BE2C (cell line): ENCODE results near the gene CYP2S1.
"Not testable (repeated sequence)": the region's sequence is repeated elsewhere in the genome, so short reads cannot be mapped to it uniquely, and the experiment has no call there.

ENCODE experiments used
- DNase-seq: peaks from one replicate; pipeline ENCODE4 v3.0.0-alpha.2; 2020
- H3K27me3 ChIP-seq: fragments of 250-450 bp; sonication (Bioruptor Pico); 2 replicates; pipeline ENCODE4 v1.5.1; 2020; ENCODE audit warnings: mild to moderate bottlenecking
- H3K36me3 ChIP-seq: fragments of 250-450 bp; sonication (Bioruptor Pico); 2 replicates; pipeline ENCODE4 v1.5.1; 2020; ENCODE audit warnings: mild to moderate bottlenecking
- H3K4me1 ChIP-seq: fragments of 250-450 bp; sonication (Bioruptor Pico); 2 replicates; pipeline ENCODE4 v1.5.1; 2020
- H3K4me3 ChIP-seq: 2 replicates; pipeline ENCODE4 v1.5.1; 2011; ENCODE audit warnings: low read depth, low read length
- H3K9me3 ChIP-seq: fragments of 250-450 bp; sonication (Bioruptor Pico); 2 replicates; pipeline ENCODE4 v1.5.1; 2020
- CTCF ChIP-seq: IDR thresholded peaks from 2 replicates; pipeline ENCODE4 v1.5.1; 2012; ENCODE audit warnings: mild to moderate bottlenecking, low read depth, low read length

The CYP2S1 gene

GRCh38 chr19:41228486-41228885 lies 35.5 kb downstream of the CYP2S1 start:
- no peaks in the 10 kb centered on the region for H3K27me3 ChIP-seq
- no peak for TF ChIP-seq CTCF
- no peaks in the 10 kb centered on the region for H3K36me3 ChIP-seq
- no peaks in the 10 kb centered on the region; the same call in 1 of the 2 replicates for H3K9me3 ChIP-seq
- DNase-seq, result no peak
- H3K4me3 ChIP-seq, result no peak overlapping the region
- H3K4me1 ChIP-seq, result no peaks in the 10 kb centered on the region

- not testable (repeated sequence) for H3K4me3 ChIP-seq, H3K27me3 ChIP-seq, H3K36me3 ChIP-seq, H3K9me3 ChIP-seq, DNase-seq, H3K4me1 ChIP-seq
These were observed 36.3 kb downstream of the CYP2S1 start for GRCh38 chr19:41229338-41229737.

- Histone ChIP-seq H3K9me3 (no peaks in the 10 kb centered on the region; the same call in 1 of the 2 replicates), H3K36me3 (no peaks in the 10 kb centered on the region), H3K4me3 (no peak overlapping the region), H3K27me3 (no peaks in the 10 kb centered on the region), H3K4me1 (no peaks in the 10 kb centered on the region)
- TF ChIP-seq CTCF, result no peak
- no peak for DNase-seq
These were observed 37.2 kb downstream of the CYP2S1 start for GRCh38 chr19:41230067-41230857.

GRCh38 chr19:41232686-41233085 lies 39.7 kb downstream of the CYP2S1 start:
- no peak for TF ChIP-seq CTCF

GRCh38 chr19:41233748-41234240 lies 40.8 kb downstream of the CYP2S1 start:
- no peaks in the 10 kb centered on the region for H3K27me3 ChIP-seq
- no peak for DNase-seq
- TF ChIP-seq CTCF, result no peak
- no peaks in the 10 kb centered on the region; the same call in 1 of the 2 replicates for H3K9me3 ChIP-seq
- H3K4me3 ChIP-seq, result no peak overlapping the region
- no peaks in the 10 kb centered on the region for H3K36me3 ChIP-seq
- H3K4me1 ChIP-seq, result no peaks in the 10 kb centered on the region

More at GRCh38 chr19:41232686-41233085, 39.7 kb downstream of the CYP2S1 start:
- DNase-seq, result no peak
- no peaks in the 10 kb centered on the region for H3K4me1 ChIP-seq
- H3K4me3 ChIP-seq, result no peak overlapping the region
- no peaks in the 10 kb centered on the region; the same call in 1 of the 2 replicates for H3K9me3 ChIP-seq
- no peaks in the 10 kb centered on the region for H3K27me3 ChIP-seq
- no peaks in the 10 kb centered on the region for H3K36me3 ChIP-seq

- Histone ChIP-seq H3K4me3 (no peak overlapping the region), H3K9me3 (no peaks in the 10 kb centered on the region; the same call in 1 of the 2 replicates), H3K4me1 (no peaks in the 10 kb centered on the region), H3K36me3 (no peaks in the 10 kb centered on the region), H3K27me3 (no peaks in the 10 kb centered on the region)
- no peak for TF ChIP-seq CTCF
- DNase-seq, result no peak
These were observed 41.6 kb downstream of the CYP2S1 start for GRCh38 chr19:41234512-41235168.
